HG03159 (cell line): ENCODE data around the gene ATP2C1.
"Not testable (repeated sequence)": the region's sequence is repeated elsewhere in the genome, so short reads cannot be mapped to it uniquely, and the experiment has no call there.

Experiments used
- ATAC-seq: cut with Tn5 transposase; IDR thresholded peaks from one replicate; pipeline ENCODE4 v1.9.1; 2021; ENCODE audit warnings: mild to moderate bottlenecking, moderate library complexity; ENCODE audit not compliant: unreplicated experiment

Gene ATP2C1, protein sequence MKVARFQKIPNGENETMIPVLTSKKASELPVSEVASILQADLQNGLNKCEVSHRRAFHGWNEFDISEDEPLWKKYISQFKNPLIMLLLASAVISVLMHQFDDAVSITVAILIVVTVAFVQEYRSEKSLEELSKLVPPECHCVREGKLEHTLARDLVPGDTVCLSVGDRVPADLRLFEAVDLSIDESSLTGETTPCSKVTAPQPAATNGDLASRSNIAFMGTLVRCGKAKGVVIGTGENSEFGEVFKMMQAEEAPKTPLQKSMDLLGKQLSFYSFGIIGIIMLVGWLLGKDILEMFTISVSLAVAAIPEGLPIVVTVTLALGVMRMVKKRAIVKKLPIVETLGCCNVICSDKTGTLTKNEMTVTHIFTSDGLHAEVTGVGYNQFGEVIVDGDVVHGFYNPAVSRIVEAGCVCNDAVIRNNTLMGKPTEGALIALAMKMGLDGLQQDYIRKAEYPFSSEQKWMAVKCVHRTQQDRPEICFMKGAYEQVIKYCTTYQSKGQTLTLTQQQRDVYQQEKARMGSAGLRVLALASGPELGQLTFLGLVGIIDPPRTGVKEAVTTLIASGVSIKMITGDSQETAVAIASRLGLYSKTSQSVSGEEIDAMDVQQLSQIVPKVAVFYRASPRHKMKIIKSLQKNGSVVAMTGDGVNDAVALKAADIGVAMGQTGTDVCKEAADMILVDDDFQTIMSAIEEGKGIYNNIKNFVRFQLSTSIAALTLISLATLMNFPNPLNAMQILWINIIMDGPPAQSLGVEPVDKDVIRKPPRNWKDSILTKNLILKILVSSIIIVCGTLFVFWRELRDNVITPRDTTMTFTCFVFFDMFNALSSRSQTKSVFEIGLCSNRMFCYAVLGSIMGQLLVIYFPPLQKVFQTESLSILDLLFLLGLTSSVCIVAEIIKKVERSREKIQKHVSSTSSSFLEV

GRCh38 chr3:130893376-130894129 lies at the start of gene ATP2C1:
Gene ATP2C1 (plus strand): TSS chr3:130894084. CDS start chr3:130894770, 686 bp downstream.
- peak; percentile 88 for ATAC-seq

- no peak for ATAC-seq
Measured at GRCh38 chr3:130844462-130844861, 49.4 kb upstream of the ATP2C1 start.

DNA sequence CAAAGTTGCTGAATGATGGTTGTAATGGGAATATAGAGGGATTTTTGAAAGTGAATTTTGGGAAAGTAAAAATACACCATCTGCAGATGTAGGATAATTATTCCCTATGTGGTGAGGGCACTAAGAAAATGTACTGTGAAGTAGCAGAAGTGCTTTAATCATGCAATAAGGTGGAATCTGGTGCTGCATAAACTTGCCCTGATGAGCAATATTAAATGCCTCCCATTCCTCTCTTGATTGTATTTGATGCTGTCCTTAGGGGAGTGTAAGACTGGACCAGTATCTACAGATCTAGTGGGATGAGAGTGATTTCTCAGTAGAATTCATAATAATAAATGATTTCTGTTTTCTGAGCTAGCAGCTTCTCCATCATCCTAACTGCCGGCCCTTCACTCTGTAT lies 47.7 kb upstream of the ATP2C1 start:
- ATAC-seq: no peak

GRCh38 chr3:130849091-130849552 lies 44.8 kb upstream of the ATP2C1 start:
- ATAC-seq: no peak

DNA sequence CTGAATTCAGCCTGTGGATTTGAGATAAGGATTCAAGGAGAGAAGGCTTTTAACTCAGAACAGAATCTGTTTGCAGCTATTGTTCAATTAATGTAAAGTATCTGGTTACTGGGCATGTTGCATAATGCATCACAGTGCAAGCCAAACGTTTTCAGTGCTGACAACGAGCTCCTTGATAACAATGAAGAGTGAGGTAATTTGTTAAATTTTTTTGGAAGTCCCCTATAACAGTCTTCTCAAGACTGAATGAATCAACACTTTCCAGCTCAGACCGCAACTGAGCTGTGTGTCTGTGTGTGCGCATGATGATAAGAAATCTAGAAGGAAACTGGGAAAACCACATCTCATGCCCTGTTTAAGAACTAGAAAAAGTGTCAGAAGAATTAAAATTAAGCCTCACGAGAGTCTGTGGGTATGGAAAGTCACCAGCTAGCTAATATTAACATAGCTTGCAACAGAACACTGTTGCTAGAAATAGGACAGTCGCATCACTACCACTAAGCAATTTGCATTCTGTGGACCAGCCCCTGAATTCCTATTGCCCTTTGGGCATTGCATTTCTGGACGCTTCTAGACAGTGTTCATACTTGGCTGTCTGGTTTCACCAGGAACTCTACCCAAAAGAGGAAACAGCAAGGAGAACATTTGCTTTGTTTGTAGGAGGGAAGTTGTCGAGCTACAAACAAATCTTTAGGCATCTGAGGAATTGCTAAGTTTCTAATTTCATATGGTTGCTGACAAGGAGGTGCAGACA lies 43.7 kb upstream of the ATP2C1 start:
- ATAC-seq: peak; percentile 69

DNA sequence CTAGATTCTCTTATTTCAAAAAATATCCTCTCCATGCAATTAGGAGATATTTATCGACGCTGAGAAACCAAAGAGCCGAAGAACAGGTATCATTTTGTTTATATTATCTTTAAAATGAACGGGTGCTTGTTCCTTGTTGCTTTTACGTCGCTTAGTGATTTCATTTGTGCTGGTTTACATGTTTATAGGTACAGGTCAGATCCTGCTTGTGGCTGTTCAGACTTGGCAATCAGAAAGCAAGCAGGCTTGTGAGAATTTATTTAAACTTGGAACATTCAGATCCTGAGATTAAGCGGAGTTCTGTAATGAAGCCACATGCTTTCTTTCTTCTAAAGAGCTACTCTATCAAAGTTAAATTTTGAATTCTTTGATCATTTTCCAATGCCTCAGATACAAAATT lies 43.0 kb upstream of the ATP2C1 start:
- ATAC-seq: no peak

GRCh38 chr3:130851277-130851676 lies 42.6 kb upstream of the ATP2C1 start:
- ATAC-seq: no peak

GRCh38 chr3:130853581-130853980 lies 40.3 kb upstream of the ATP2C1 start:
- ATAC-seq: no peak

DNA sequence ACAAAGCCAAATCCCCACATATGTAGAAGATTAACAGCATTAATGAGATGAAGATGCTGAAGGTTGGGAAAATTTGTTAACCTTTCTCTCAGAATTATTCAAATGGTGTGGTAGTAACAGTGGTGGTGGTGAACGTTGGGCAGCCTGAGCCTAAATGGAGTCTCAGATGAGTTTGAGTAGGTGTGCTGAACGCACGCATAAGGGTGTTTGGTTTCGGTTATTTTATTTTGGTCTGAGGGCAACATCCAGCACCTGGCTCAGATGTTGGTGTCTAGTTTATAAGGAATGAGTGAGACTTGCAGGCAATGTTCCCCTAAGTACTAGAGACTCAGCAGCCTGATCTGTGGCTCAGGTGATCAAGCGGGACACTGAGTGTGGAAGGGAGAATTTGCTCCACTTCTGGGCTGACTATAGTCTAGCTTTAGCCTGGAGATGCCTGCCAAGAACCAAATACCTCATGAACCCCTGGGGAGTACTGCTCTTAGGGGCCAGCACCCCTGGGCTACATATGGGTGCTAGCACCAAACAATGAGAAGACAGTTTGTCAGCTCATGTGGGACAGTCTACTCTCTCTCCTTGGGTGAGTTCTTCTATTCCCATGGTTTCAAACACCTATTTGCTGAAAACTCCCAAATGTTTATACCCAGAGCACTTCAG lies 39.5 kb upstream of the ATP2C1 start:
- peak; percentile 37 for ATAC-seq

- no peak for ATAC-seq
Measured at GRCh38 chr3:130857336-130858026, 36.4 kb upstream of the ATP2C1 start.

DNA sequence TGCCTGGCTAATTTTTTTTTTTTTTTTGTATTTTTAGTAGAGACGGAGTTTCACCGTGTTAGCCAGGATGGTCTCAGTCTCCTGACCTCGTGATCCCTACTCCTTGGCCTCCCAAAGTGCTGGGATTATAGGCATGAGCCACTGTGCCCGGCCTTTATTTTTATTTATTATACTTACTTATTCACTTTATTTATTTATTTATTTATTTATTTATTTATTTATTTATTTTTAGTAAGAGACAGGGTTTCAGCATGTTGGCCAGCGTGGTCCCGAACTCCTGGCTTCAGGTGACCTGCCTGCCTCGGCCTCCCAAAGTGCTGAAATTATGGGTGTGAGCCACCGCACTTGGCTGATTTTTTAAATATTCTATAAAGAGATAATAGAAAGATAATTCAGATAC lies 31.8 kb upstream of the ATP2C1 start:
- ATAC-seq: not testable (repeated sequence)

- ATAC-seq: no peak
Measured at GRCh38 chr3:130865489-130865888, 28.4 kb upstream of the ATP2C1 start.

GRCh38 chr3:130866327-130866726 lies 27.6 kb upstream of the ATP2C1 start:
- no peak for ATAC-seq

DNA sequence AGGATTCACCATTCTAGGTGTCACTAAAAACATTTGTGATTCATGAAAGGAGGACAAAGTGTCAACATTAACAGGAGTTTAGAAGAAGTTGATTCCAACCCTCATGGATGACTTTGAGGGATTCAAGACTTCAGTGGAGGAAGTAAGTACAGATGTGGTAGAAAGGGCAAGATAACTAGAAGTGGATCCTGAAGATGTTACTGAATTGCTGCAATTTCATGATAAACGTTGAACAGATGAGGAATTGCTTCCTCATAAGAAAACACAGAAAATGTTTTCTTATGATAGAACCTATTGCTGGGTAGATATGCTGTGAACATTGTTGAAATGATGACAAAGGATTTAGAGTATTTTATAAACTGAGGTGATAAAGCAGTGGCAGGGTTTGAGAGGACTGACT lies 23.5 kb upstream of the ATP2C1 start:
- ATAC-seq: no peak

- ATAC-seq: no peak
Measured at GRCh38 chr3:130876594-130876993, 17.3 kb upstream of the ATP2C1 start.

DNA sequence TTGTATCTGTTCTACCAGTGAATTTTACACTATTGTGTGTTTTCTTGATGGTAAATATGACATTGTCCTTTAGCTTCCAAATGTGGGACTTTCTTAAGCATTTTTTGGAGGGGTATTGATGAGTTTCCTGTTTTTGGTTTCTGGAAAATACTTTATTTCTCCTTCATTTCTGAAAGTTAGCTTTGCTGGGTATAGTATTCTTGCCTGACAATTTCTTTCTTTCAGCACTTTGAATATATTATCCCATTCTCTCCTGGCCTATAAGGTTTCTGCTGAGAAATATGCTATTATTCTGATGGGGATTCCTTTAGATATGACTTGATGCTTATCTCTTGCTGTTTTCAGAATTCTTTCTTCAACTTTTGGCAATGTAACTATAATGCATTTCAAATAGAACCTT lies 15.4 kb upstream of the ATP2C1 start:
- no peak for ATAC-seq

DNA sequence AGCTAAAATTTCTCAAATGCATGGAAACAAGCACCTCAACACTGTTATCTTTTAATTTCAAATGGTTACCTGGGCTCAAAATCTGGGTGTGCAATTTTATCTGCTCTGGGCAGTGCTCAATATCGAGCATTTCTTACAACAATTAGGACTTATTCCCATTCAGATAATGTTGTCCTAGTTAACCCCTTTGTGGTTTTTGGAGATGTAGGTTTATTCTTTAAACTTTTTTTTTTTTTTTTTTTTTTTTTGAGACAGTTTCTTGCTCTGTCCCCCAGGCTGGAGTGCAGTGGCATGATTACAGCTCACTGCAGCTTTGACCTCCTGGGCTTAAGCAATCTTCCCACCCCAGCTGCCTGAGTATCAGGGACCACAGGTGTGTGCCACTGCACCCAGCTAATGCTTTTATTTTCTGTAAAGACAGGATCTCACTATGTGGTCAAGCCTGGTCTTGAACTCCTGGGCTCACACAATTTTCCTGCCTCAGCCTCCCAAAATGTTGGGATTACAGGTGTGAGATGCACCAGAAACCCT lies 4.4 kb upstream of the ATP2C1 start:
- no peak for ATAC-seq

GRCh38 chr3:130892759-130893375 lies 1.0 kb upstream of the ATP2C1 start:
- peak; percentile 44 for ATAC-seq
